Measurements from ENCODE around the gene FAM53A. TPM values are rescaled to one million over a fixed set of nuclear protein-coding genes. Genes with fewer than 3 reads are reported as not detected.

Gene FAM53A
- total RNA-seq, 1 experiment from 2014 or later: 3.1 TPM

DNA sequence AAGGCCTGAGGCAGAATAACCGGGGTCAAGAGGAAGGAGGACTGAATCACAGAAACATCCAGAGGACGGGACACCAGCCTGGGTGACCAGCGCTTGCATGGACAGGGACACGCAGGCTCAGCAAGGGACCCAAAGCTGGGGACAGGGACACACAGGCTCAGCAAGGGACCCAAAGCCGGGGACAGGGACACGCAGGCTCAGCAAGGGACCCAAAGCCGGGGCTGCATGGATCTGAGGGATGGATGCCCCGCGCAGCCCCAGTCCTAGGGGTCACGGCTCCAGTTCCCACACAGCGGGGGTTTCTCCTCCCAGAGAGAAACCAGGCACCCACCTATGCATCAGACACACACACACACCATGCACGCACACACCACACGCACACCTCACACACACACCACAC lies 32.5 kb downstream of the FAM53A start:
- DNase-seq (no peak), ATAC-seq (no peak)
- Histone ChIP-seq H2AFZ (ENCODE audit: low read length) (no peak overlapping the region), H3F3A (ENCODE audit: low read length, unreplicated experiment) (no peaks in the 10 kb centered on the region), H3K9ac (ENCODE audit: low read length) (no peak overlapping the region), H3K36me3 (ENCODE audit: low read depth, low read length) (no peaks in the 10 kb centered on the region), H3K9me3 (ENCODE audit: low read length) (no peaks in the 10 kb centered on the region), H3K27me3 (ENCODE audit: low read length) (no peaks in the 10 kb centered on the region), H3K27ac (ENCODE audit: low read length) (no peak overlapping the region), H3K4me1 (ENCODE audit: insufficient read depth, low read length) (no peaks in the 10 kb centered on the region), H4K20me1 (ENCODE audit: low read length) (no peaks in the 10 kb centered on the region), H3K79me2 (ENCODE audit: low read length) (no peaks in the 10 kb centered on the region), H3K4me2 (ENCODE audit: low read length) (no peak overlapping the region), H3K9me2 (replicated peaks; ENCODE audit: low read length) (no peaks in the 10 kb centered on the region), H3K4me3 (ENCODE audit: low read length) (no peak overlapping the region)
- TF ChIP-seq, protein P1, sequence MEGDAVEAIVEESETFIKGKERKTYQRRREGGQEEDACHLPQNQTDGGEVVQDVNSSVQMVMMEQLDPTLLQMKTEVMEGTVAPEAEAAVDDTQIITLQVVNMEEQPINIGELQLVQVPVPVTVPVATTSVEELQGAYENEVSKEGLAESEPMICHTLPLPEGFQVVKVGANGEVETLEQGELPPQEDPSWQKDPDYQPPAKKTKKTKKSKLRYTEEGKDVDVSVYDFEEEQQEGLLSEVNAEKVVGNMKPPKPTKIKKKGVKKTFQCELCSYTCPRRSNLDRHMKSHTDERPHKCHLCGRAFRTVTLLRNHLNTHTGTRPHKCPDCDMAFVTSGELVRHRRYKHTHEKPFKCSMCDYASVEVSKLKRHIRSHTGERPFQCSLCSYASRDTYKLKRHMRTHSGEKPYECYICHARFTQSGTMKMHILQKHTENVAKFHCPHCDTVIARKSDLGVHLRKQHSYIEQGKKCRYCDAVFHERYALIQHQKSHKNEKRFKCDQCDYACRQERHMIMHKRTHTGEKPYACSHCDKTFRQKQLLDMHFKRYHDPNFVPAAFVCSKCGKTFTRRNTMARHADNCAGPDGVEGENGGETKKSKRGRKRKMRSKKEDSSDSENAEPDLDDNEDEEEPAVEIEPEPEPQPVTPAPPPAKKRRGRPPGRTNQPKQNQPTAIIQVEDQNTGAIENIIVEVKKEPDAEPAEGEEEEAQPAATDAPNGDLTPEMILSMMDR (conservative IDR thresholded peaks at IDR 0.05; ENCODE audit: low read depth, low read length): no peak
- TF ChIP-seq EZH2phosphoT487 (IDR thresholded peaks at IDR 0.05; ENCODE audit: borderline replicate concordance, low read length): no peak
- no peak for TF ChIP-seq EZH2 (IDR thresholded peaks at IDR 0.05; ENCODE audit: low read length, unreplicated experiment)
- intact Hi-C loops (cut with micrococcal nuclease): no loop called here
- ChIA-PET CTCF (no interaction called here), POLR2A (ENCODE audit: unreplicated experiment) (no interaction called here)
- no TSS peak for BruUV-seq (replicated peaks)

DNA sequence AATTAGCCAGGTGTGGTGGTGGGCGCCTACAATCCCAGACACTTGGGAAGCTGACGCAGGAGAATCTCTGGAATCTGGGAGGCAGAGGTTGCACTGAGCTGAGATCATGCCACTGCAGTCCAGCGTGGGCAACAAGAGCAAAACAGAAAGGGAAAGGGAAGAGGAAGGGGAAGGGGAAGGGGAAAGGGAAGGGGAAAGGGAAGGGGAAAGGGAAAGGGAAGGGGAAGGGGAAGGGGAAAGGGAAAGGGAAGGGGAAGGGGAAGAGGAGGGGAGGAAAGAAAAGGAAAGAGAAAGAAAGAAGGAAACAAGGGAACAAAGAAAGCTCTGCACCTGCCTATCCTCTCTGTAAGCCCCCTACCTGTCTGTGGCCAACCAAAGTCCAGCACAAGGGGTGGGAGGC lies 35.2 kb downstream of the FAM53A start:
- H3K27ac ChIP-seq (ENCODE audit: low read length): no peak overlapping the region
- DNase-seq (no peak), ATAC-seq (no peak)
- no peaks in the 10 kb centered on the region for H3K27me3 ChIP-seq (ENCODE audit: low read length)
- H3F3A ChIP-seq (ENCODE audit: low read length, unreplicated experiment): no peaks in the 10 kb centered on the region
- H4K20me1 ChIP-seq (ENCODE audit: low read length): no peaks in the 10 kb centered on the region
- no peak overlapping the region for H3K4me3 ChIP-seq (ENCODE audit: low read length)
- H2AFZ ChIP-seq (ENCODE audit: low read length): no peak overlapping the region
- ChIA-PET CTCF (no interaction called here), POLR2A (ENCODE audit: unreplicated experiment) (no interaction called here)
- H3K9me3 ChIP-seq (ENCODE audit: low read length): no peaks in the 10 kb centered on the region
- TF ChIP-seq, protein P1 (conservative IDR thresholded peaks at IDR 0.05; ENCODE audit: low read depth, low read length): no peak
- TF ChIP-seq EZH2 (IDR thresholded peaks at IDR 0.05; ENCODE audit: low read length, unreplicated experiment) (no peak), EZH2phosphoT487 (IDR thresholded peaks at IDR 0.05; ENCODE audit: borderline replicate concordance, low read length) (no peak)
- H3K9ac ChIP-seq (ENCODE audit: low read length): no peak overlapping the region
- intact Hi-C loops (cut with micrococcal nuclease): no loop called here
- H3K4me2 ChIP-seq (ENCODE audit: low read length): no peak overlapping the region
- no peaks in the 10 kb centered on the region for H3K9me2 ChIP-seq (replicated peaks; ENCODE audit: low read length)
- no TSS peak for BruUV-seq (replicated peaks)
- no peaks in the 10 kb centered on the region for H3K79me2 ChIP-seq (ENCODE audit: low read length)
- H3K4me1 ChIP-seq (ENCODE audit: insufficient read depth, low read length): no peaks in the 10 kb centered on the region
- H3K36me3 ChIP-seq (ENCODE audit: low read depth, low read length): no peaks in the 10 kb centered on the region

DNA sequence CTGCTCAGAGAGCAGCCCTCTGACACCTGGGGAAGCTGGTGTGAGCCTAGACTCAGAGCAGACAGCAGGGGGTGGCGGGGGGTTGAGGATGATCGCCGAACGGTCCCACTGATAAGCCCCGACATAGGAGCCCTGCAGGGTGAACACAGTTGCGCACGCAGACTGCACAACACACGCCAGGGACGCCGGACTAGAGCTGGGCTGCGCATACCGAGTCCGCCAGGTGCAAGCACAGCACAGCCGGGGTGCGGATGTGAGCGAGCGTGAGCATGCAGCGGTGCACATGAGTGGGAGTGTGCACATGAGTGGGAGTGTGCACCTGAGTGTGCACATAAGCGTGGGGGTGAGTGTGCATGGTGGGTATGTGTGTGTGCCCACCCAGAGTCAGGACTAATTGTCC lies 36.7 kb downstream of the FAM53A start:
- Histone ChIP-seq H3F3A (ENCODE audit: low read length, unreplicated experiment) (no peaks in the 10 kb centered on the region), H3K9me3 (ENCODE audit: low read length) (no peaks in the 10 kb centered on the region), H3K4me2 (ENCODE audit: low read length) (no peak overlapping the region), H2AFZ (ENCODE audit: low read length) (no peak overlapping the region), H3K27ac (ENCODE audit: low read length) (no peak overlapping the region), H3K27me3 (ENCODE audit: low read length) (no peaks in the 10 kb centered on the region), H3K4me1 (ENCODE audit: insufficient read depth, low read length) (no peaks in the 10 kb centered on the region), H3K36me3 (ENCODE audit: low read depth, low read length) (no peaks in the 10 kb centered on the region), H3K9me2 (replicated peaks; ENCODE audit: low read length) (no peaks in the 10 kb centered on the region), H3K79me2 (ENCODE audit: low read length) (no peaks in the 10 kb centered on the region), H4K20me1 (ENCODE audit: low read length) (no peaks in the 10 kb centered on the region), H3K4me3 (ENCODE audit: low read length) (no peak overlapping the region), H3K9ac (ENCODE audit: low read length) (no peak overlapping the region)
- POLR2A ChIA-PET (ENCODE audit: unreplicated experiment): no interaction called here
- intact Hi-C loops (cut with micrococcal nuclease): no loop called here
- TF ChIP-seq, protein P1 (conservative IDR thresholded peaks at IDR 0.05; ENCODE audit: low read depth, low read length): no peak
- TF ChIP-seq EZH2 (IDR thresholded peaks at IDR 0.05; ENCODE audit: low read length, unreplicated experiment) (no peak), EZH2phosphoT487 (IDR thresholded peaks at IDR 0.05; ENCODE audit: borderline replicate concordance, low read length) (no peak)
- ATAC-seq: no peak
- BruUV-seq (replicated peaks): no TSS peak
- CTCF ChIA-PET: no interaction called here
- DNase-seq: no peak

Measured in PC-3 (cell line).